GM19023 (cell line): Measurements from ENCODE around the gene PEX3.

Experiments used
- ATAC-seq: cut with Tn5 transposase; IDR thresholded peaks from one replicate; pipeline ENCODE4 v1.9.1; 2021; ENCODE audit warnings: mild to moderate bottlenecking, moderate library complexity; ENCODE audit not compliant: unreplicated experiment

PEX3 gene

GRCh38 chr6:143536866-143537691 lies 86.5 kb downstream of the PEX3 start:
- ATAC-seq = peak; percentile 71

DNA sequence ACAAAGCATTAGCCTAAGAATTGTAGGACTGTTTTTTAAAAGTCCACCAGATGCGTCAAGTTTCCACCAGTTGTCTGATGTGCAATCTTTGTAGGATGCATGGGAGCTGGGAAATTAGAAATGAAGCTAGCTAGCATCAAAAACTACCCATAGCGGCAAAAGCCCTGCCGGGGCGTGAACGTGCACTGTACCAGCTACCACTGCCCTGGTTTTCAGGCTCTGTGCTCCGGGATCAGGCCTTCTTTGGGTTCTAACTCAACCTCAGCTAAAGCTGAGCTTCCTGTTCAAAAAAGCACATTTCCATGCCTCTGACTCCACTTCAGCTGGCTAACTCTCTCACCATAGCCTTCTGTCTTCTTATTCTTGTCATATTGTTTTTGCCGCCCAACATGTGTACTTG lies 87.8 kb downstream of the PEX3 start:
- no peak for ATAC-seq

- no peak for ATAC-seq
Measured at GRCh38 chr6:143539106-143539505, 88.5 kb downstream of the PEX3 start.

- ATAC-seq = no peak
Measured at GRCh38 chr6:143539734-143540133, 89.1 kb downstream of the PEX3 start.

DNA sequence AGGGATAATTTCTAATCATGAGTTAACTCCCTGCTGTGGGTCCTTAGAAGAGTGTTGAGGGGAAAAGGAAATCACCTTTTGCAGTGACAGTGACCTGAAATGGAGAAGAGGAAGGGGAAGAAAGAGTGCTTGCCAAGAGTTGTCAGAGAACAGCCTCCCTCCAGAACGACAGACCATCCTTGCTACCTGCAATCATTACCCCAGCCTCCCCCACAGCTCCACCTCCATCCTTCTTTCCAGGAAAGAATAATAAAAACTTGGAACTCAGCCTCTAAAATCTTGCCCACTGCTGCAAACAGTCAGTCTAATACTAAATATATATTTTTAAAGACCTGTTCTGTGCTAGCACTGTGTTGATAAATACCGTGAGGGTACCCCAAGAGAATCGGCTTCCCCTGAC lies 89.6 kb downstream of the PEX3 start:
- ATAC-seq = no peak
